Measurements from ENCODE around the gene SPATS1.

SPATS1 gene, protein sequence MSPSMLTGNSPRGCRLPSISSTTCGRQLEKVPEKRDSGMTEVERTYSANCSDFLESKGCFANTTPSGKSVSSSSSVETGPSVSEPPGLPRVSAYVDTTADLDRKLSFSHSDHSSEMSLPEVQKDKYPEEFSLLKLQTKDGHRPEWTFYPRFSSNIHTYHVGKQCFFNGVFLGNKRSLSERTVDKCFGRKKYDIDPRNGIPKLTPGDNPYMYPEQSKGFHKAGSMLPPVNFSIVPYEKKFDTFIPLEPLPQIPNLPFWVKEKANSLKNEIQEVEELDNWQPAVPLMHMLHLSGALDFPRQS

DNA sequence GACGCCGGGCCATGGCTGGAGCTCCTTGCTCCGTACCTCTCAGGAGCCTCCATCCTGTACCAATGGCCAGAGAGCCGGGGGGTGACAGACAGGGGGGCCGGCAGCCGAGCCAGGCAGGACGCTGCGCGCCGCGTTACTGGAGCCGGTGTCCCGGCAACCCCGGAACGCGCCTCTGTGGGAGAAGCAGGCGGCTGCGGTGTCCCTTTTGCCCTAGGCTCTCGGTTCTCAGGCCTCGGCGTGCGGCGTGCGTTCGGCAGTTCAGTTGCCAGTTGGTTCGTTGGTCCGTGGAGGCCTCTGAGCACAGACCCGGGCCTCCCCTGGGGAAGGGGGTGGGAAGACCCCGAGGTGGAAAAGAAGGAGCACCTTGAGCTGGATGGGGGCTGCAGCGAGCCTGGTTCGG, at the start of gene SPATS1:
Gene SPATS1 (plus strand): TSS at position 162 of the 400 bp plus-strand sequence. CDS start 446 bp downstream, outside the sequence.
- H3K36me3 ChIP-seq (ENCODE audit: control insufficient read depth, insufficient read depth, low read length) = no peaks in the 10 kb centered on the region
- no peak within 1 kb of the TSS for H3K9ac ChIP-seq (ENCODE audit: low read length)
- peaks cover 29% of the 10 kb centered on the region for H3K27me3 ChIP-seq (ENCODE audit: control insufficient read depth, insufficient read depth, low read length)
- H3K9me3 ChIP-seq (ENCODE audit: control insufficient read depth, low read length) = no peaks in the 10 kb centered on the region
- H3K4me1 ChIP-seq (ENCODE audit: control insufficient read depth, insufficient read depth, low read length) = no peaks in the 10 kb centered on the region
- no peak within 1 kb of the TSS for H3K4me3 ChIP-seq (ENCODE audit: low read length)

- no peak overlapping the region for H3K4me3 ChIP-seq (ENCODE audit: low read length)
- no peaks in the 10 kb centered on the region for H3K9me3 ChIP-seq (ENCODE audit: control insufficient read depth, low read length)
- H3K27me3 ChIP-seq (ENCODE audit: control insufficient read depth, insufficient read depth, low read length) = peaks cover 66% of the 10 kb centered on the region
- H3K9ac ChIP-seq (ENCODE audit: low read length) = no peak overlapping the region
- peaks cover 5% of the 10 kb centered on the region for H3K4me1 ChIP-seq (ENCODE audit: control insufficient read depth, insufficient read depth, low read length)
- no peaks in the 10 kb centered on the region for H3K36me3 ChIP-seq (ENCODE audit: control insufficient read depth, insufficient read depth, low read length)
Measured at GRCh38 chr6:44292661-44293365, 49.6 kb upstream of the SPATS1 start.

DNA sequence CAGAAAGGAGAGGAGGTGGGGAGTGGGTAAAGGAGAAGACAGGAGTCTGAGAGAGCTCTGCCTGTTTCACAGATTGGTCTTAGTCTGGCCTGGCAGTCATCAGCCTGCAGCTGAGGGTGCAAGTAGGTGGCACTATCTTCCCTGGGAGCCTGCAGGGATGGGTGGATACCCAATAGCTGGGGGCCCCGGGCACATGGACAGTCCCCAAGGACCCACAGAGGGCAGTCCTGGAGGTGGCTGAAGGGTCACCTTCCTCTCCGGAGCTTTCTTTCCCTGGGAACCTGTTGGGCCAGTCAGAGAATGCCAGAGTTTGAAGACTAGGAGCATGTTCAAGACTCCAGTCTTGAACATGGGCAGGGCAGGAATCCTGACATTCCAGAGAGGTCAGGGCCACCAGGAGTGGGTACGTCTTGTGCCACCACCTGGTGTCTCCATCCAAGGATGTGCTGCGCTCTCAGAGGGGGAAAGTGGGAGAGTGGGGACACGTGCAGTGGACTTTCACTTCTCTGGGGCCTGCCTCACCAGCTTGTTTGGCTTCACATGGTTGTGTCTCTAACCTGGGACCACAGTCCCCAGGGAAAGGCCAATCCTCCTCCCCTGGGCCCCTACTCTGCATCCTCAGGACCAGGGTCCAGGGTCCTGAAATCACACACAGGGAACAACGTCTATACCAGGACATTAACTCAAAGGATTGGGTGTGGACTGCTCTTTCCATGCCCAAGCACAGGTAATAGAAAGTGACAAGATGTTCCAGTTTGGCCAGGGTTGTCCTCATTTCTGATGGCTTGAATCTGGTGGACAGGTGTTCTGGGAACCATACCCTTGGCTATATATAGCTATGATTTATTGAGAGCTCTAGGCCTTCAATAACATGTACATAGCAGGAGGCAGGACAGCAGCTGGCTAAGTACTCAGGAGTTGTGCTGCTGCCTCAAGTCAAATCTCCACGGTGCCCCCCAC, 47.3 kb upstream of the SPATS1 start:
- Histone ChIP-seq H3K36me3 (ENCODE audit: control insufficient read depth, insufficient read depth, low read length) (peaks cover under 1% of the 10 kb centered on the region), H3K9me3 (ENCODE audit: control insufficient read depth, low read length) (no peaks in the 10 kb centered on the region), H3K9ac (ENCODE audit: low read length) (no peak overlapping the region), H3K4me1 (ENCODE audit: control insufficient read depth, insufficient read depth, low read length) (peaks cover 5% of the 10 kb centered on the region), H3K4me3 (ENCODE audit: low read length) (no peak overlapping the region), H3K27me3 (ENCODE audit: control insufficient read depth, insufficient read depth, low read length) (peaks cover 55% of the 10 kb centered on the region)

- H3K4me3 ChIP-seq (ENCODE audit: low read length) = no peak overlapping the region
- H3K4me1 ChIP-seq (ENCODE audit: control insufficient read depth, insufficient read depth, low read length) = peaks cover 5% of the 10 kb centered on the region
- H3K27me3 ChIP-seq (ENCODE audit: control insufficient read depth, insufficient read depth, low read length) = peaks cover 40% of the 10 kb centered on the region
- peaks cover 7% of the 10 kb centered on the region for H3K36me3 ChIP-seq (ENCODE audit: control insufficient read depth, insufficient read depth, low read length)
- H3K9ac ChIP-seq (ENCODE audit: low read length) = no peak overlapping the region
- no peaks in the 10 kb centered on the region for H3K9me3 ChIP-seq (ENCODE audit: control insufficient read depth, low read length)
Measured at GRCh38 chr6:44297063-44298038, 45.1 kb upstream of the SPATS1 start.

DNA sequence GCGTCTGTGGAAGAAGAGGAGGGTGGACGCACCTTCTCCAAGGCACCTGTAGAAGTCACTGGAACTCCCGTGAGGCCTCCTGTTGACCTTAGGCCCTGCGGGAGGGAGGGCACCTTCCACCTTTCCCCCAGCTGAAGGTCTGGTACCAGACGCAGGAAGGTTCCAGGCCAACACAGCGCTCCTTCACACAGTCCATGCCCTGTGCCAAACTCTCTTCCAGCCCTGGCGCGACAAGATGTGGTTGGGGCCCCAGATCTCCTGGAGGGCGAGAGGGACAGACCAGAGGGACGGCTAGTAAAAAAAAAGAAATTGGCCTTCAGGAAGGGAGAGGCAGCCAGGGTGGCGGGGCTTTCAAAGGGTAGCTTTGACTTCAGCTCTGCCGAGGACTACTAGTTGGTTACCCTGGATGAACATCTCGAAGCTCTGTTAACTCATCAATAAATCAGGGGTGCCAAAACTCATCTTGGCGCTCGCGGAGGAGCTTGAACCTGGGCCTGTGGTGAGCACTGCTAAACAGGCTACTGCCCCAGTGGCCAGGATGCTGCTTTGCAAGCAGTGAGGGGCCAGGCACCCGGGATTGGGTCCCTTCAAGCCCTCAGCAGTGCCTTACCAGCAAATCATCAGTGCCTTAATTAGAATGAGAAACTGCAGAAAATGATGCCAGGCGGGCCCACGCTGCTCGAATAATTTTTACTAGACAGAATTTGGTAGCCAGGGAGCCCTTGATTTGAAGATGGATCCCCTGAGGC, 44.2 kb upstream of the SPATS1 start:
- no peaks in the 10 kb centered on the region for H3K9me3 ChIP-seq (ENCODE audit: control insufficient read depth, low read length)
- H3K9ac ChIP-seq (ENCODE audit: low read length) = no peak overlapping the region
- no peak overlapping the region for H3K4me3 ChIP-seq (ENCODE audit: low read length)
- peaks cover 39% of the 10 kb centered on the region for H3K27me3 ChIP-seq (ENCODE audit: control insufficient read depth, insufficient read depth, low read length)
- peaks cover 7% of the 10 kb centered on the region for H3K36me3 ChIP-seq (ENCODE audit: control insufficient read depth, insufficient read depth, low read length)
- peaks cover 5% of the 10 kb centered on the region for H3K4me1 ChIP-seq (ENCODE audit: control insufficient read depth, insufficient read depth, low read length)

DNA sequence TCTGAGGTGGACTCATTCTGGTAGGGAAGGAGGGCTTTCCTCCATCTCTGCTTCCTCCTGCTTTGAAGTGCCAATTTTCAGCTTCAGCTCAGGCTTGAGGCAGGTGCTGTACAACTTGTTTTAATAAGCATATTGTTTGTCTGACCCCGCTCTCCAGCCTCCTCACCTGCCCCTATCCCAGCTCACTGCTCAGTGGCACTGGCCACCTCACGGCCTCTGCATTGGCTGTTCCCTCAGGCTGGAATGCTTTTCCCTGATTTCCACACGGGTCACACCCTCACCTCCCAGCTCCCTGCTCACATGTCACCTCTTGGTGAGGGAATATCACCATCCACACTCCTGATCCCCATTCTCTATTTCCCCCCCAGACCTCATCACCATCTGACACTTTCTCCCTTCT, 43.6 kb upstream of the SPATS1 start:
- Histone ChIP-seq H3K9ac (ENCODE audit: low read length) (no peak overlapping the region), H3K27me3 (ENCODE audit: control insufficient read depth, insufficient read depth, low read length) (peaks cover 39% of the 10 kb centered on the region), H3K4me3 (ENCODE audit: low read length) (no peak overlapping the region), H3K36me3 (ENCODE audit: control insufficient read depth, insufficient read depth, low read length) (peaks cover 14% of the 10 kb centered on the region), H3K9me3 (ENCODE audit: control insufficient read depth, low read length) (no peaks in the 10 kb centered on the region), H3K4me1 (ENCODE audit: control insufficient read depth, insufficient read depth, low read length) (peaks cover 5% of the 10 kb centered on the region)

GRCh38 chr6:44300292-44300823, 42.1 kb upstream of the SPATS1 start:
- Histone ChIP-seq H3K36me3 (ENCODE audit: control insufficient read depth, insufficient read depth, low read length) (peaks cover 19% of the 10 kb centered on the region), H3K9me3 (ENCODE audit: control insufficient read depth, low read length) (no peaks in the 10 kb centered on the region), H3K9ac (ENCODE audit: low read length) (no peak overlapping the region), H3K27me3 (ENCODE audit: control insufficient read depth, insufficient read depth, low read length) (peaks cover 30% of the 10 kb centered on the region), H3K4me3 (ENCODE audit: low read length) (no peak overlapping the region), H3K4me1 (ENCODE audit: control insufficient read depth, insufficient read depth, low read length) (peaks cover 5% of the 10 kb centered on the region)

DNA sequence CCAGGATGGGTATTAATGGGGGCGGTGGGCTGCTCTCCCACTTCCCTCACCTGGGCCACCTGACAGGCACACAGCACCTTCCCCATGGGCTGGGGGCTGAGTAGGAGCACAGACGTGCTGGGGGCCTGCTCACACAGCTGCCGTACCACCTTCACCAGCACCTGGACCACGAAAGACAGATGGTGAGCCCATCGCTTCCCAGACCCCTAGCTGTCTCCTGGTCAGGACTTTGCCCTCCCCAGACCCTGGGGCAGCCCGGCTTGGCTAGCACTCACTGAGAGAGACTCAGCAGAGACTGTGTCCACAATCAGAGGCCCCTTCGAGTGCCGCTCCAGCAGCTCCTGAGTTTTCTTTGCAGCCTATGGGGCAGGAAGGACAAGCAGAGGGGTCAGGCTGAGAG, 41.3 kb upstream of the SPATS1 start:
- Histone ChIP-seq H3K36me3 (ENCODE audit: control insufficient read depth, insufficient read depth, low read length) (peaks cover 24% of the 10 kb centered on the region), H3K27me3 (ENCODE audit: control insufficient read depth, insufficient read depth, low read length) (peaks cover 24% of the 10 kb centered on the region), H3K4me3 (ENCODE audit: low read length) (no peak overlapping the region), H3K4me1 (ENCODE audit: control insufficient read depth, insufficient read depth, low read length) (peaks cover 5% of the 10 kb centered on the region), H3K9ac (ENCODE audit: low read length) (no peak overlapping the region), H3K9me3 (ENCODE audit: control insufficient read depth, low read length) (no peaks in the 10 kb centered on the region)

DNA sequence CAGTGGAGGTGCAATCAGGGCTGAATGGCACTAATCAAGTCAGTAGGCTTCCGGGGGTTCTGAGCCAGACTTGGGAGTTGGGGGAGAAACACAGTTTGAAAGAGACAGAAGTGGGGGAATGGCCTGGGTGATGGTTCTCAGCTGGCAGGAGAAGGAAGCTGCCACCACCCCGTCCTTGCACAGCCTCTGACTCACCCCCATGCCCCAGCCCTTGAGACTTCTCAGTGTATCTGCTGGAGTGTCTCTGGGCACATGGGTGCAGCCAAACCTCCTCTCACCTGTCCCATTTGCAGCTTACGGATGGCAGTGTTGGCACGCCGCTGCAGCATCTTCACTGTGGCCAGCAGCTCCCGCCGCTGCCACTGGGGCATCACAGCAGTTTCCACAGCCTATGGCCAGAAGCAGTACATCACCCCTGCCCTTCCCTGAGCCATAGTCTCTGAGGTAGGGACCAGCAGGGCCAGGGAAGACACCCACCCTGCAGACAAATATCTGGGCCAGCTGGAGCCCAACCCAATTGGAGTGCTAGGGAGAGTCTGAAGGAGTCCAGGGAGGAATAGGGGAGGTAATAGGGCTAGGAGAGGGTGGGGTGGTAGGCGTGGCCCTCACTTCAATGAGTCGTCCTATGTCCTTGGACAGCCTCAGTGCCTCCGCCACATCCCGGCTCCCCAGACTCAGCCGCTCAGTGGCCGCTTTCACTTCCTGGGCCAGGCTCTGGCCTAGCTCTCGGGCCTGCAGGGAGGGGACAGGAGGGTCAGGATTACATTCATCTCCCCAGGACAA, 40.5 kb upstream of the SPATS1 start:
- H3K9me3 ChIP-seq (ENCODE audit: control insufficient read depth, low read length) = no peaks in the 10 kb centered on the region
- H3K27me3 ChIP-seq (ENCODE audit: control insufficient read depth, insufficient read depth, low read length) = peaks cover 15% of the 10 kb centered on the region
- peaks cover 3% of the 10 kb centered on the region for H3K4me1 ChIP-seq (ENCODE audit: control insufficient read depth, insufficient read depth, low read length)
- H3K9ac ChIP-seq (ENCODE audit: low read length) = no peak overlapping the region
- H3K4me3 ChIP-seq (ENCODE audit: low read length) = no peak overlapping the region
- H3K36me3 ChIP-seq (ENCODE audit: control insufficient read depth, insufficient read depth, low read length) = peaks cover 24% of the 10 kb centered on the region

DNA sequence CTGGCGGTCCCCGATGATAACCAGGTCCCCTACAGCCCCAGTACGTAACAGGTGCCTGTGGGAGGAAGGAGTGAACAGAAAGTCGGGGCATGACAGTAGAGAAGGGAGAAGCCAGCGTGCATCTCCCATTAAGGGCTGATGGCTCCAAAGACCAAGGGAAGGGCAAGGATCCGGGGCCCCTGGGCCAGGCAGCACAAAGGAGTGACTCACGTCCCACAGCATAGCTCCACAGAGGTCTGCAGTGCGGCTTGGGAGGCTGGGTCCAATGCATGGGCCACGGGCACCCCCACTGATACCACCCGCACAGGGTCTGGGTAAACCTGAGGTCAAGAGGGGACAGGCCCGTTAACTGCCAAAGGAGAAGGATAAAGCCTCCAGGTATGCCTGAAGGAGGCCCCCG, 39.6 kb upstream of the SPATS1 start:
- Histone ChIP-seq H3K4me1 (ENCODE audit: control insufficient read depth, insufficient read depth, low read length) (no peaks in the 10 kb centered on the region), H3K36me3 (ENCODE audit: control insufficient read depth, insufficient read depth, low read length) (peaks cover 24% of the 10 kb centered on the region), H3K9ac (ENCODE audit: low read length) (no peak overlapping the region), H3K4me3 (ENCODE audit: low read length) (no peak overlapping the region), H3K9me3 (ENCODE audit: control insufficient read depth, low read length) (no peaks in the 10 kb centered on the region), H3K27me3 (ENCODE audit: control insufficient read depth, insufficient read depth, low read length) (peaks cover 7% of the 10 kb centered on the region)
